HG03066 (cell line): ENCODE results near the gene KCNG2.

Experiments used
- ATAC-seq: cut with Tn5 transposase; IDR thresholded peaks from one replicate; pipeline ENCODE4 v1.9.1; 2021; ENCODE audit warnings: low read depth; ENCODE audit not compliant: unreplicated experiment

KCNG2 gene

DNA sequence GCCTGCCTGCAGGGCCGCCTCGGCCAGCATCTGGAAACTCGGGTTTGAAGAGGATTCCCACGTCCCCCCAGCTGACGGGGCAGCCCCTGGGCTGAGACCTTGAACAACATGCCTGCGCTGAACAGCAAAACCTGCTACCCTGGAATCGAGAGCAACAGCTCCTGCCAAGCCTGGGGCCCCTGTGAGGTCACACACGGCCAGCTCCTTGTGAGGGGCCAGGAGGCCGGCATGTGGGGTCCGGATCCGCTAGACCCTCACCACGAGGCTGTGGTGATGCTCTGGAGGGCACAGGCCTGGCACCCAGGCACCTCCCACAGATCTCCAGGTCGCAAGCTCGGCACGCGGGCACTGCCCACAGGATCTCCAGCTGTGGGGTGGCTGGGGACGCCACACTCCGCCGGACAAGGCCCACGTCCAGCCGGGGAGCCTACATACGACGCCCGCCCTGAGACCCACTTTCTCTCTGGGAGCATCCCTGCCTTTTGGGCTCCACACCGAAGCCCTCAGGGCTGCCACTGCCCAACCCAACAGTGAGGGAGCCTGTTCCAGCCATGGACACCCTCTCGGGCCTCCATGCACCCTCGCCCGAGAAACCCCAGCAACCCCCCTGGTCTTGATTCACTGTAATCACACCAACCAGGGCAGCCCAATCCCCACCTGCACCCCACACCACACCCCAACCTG, 119.6 kb downstream of the KCNG2 start:
- ATAC-seq: no peak

- ATAC-seq: no peak
These were observed 120.3 kb downstream of the KCNG2 start for GRCh38 chr18:79917853-79918614.

GRCh38 chr18:79918615-79919011, 120.9 kb downstream of the KCNG2 start:
- no peak for ATAC-seq

DNA sequence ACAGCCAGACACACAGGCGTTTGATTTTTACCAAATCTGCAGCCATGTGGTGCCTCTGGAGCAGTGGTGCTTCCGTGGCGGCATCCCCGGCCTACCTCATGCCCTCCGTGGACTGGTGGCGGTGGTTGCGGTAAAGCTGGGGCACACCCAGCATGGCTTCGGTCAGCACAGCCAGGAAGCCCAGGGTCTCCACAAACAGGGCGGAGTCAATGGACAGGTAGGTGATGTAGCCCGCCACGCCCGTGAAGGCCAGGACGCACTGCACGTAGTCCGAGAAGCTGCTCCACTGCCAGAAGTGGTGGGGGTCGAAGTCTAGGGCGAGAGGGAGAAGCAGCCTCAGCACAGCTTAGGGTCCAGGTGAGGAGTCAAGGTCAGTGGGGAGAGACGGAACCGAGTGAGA, 121.4 kb downstream of the KCNG2 start:
- ATAC-seq: no peak

GRCh38 chr18:79921984-79922965, 124.5 kb downstream of the KCNG2 start:
- no peak for ATAC-seq

DNA sequence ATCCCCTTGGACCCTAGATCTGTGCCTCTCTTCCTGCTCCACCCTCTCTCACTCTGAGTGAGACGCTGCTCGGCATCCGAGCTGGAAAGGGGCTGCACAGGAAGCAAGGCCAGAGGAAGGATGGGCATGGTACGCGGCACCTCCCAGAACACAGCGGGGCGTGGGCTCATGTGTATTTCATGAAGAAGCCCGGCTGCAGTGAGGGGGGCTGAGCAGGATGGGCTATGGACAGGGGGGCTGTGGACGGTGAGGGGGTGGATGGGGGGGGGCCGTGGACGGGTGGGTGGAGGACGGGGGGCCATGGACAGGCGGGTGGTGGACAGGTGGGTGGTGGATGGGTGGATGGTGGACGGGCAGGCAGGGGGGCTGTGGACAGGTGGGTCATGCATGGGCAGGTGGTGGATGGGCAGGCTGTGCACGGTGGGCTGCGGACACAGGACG, 125.3 kb downstream of the KCNG2 start:
- ATAC-seq: no peak

GRCh38 chr18:79923896-79924585, 126.3 kb downstream of the KCNG2 start:
- ATAC-seq: no peak

GRCh38 chr18:79924814-79925731, 127.3 kb downstream of the KCNG2 start:
- ATAC-seq: no peak

GRCh38 chr18:79926306-79926705, 128.6 kb downstream of the KCNG2 start:
- no peak for ATAC-seq

GRCh38 chr18:79926715-79927606, 129.2 kb downstream of the KCNG2 start:
- ATAC-seq: no peak

- ATAC-seq: no peak
These were observed 130.1 kb downstream of the KCNG2 start for GRCh38 chr18:79927607-79928562.

GRCh38 chr18:79928563-79928960, 130.8 kb downstream of the KCNG2 start:
- ATAC-seq: no peak

DNA sequence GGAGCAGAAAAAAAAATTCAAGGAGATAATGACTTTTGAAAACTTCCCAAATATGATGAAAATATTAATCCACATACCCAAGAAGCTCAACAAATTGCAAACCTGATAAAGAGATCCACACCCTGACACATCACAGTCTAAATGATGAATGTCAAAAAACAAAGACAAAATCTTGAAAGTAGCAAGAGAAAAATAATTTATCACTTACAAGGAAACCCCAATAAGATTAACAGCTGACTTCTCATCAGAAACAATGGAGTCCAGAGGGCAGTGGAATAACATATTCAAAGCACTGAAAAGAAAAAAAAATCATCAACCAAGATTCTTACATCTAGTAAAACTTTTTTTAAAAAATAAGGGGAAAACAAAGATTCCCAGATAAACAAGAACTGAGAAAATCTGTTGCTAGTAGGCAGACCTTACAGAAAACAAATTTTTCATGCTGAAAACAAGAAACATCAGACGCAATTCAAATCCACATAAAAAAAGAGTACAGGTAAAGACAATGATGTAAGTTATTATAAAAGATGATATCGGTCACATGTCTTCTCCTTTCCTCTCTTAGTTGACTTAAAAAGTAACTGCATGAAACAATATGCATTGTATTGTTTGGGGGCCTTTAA, 132.4 kb downstream of the KCNG2 start:
- ATAC-seq: no peak

DNA sequence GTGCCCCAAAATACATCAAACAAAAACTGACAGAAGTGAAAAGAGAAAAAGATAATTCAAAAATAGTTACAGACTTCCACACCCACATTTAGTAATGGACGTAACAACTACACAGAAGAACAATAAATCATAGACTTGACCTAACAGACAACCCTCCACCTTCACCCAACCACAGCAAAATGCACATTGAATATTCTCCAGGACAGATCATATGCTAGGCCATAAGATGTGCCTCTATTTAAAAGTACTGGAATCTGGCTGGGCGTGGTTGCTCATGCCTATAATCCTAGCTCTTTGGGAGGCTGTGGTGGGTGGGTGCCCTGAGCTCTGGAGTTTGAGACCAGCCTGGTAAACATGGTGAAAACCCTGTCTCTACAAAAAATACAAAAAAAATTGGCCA, 133.7 kb downstream of the KCNG2 start:
- no peak for ATAC-seq

DNA sequence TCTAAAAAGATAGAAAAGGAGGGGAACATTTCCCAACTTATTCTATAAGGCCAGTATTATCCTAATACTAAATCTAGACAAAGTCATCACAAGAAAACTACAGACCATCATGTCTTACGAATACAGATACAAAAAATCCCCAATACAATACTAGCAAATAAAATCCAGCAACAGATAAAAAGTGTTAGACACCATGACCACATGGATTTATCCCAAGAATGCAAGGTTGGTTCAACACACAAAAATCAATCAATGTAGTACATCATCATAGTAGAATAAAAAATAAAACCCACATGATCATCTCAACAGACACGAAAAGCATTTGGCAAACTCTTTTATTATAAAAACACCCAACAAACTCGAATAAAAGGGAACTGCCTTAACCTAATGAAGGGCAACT, 135.2 kb downstream of the KCNG2 start:
- ATAC-seq: no peak

DNA sequence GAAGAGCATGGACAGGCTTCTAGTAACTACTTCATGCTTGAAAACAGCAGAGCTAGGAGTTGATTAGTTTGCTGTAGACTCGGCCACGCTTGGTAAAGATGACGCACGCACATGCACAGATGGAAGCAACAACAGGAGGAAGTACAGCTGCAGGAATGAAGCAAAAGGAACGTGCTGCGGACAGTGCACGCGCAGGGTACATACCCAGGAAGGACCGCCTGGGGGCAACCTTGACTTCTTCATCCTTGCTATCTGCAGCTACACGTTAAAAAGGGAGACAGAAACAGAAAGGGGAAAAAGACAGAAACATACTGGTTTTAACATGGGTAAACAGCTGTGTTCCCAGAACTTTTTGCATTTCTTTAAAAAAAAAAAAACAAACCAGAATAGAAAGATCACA, 136.0 kb downstream of the KCNG2 start:
- no peak for ATAC-seq
